ENCODE measurements around the gene PHLPP1.

The PHLPP1 gene

GRCh38 chr18:62950246-62950645 lies 234.9 kb downstream of the PHLPP1 start (continued):
- TF ChIP-seq YY2 (tag by site-specific recombination; IDR thresholded peaks at IDR 0.05) = no peak
- TF ChIP-seq ZNF248 (tag by site-specific recombination; IDR thresholded peaks at IDR 0.05) = no peak
- no peak for TF ChIP-seq SCRT1 (tag by site-specific recombination; IDR thresholded peaks at IDR 0.05; ENCODE audit: borderline replicate concordance)
- no peak for TF ChIP-seq ZNF311 (tag by site-specific recombination; IDR thresholded peaks at IDR 0.05; ENCODE audit: borderline replicate concordance)
- no peak for TF ChIP-seq ZBTB1 (tag by site-specific recombination; IDR thresholded peaks at IDR 0.05)

- Histone ChIP-seq H3K9me3 (ENCODE audit: control insufficient read depth, insufficient read depth, low read depth, low read length) (no peaks in the 10 kb centered on the region), H3K27ac (ENCODE audit: extremely low read depth, low read depth, low read length) (no peak overlapping the region), H3K4me3 (ENCODE audit: low read depth, low read length) (no peak overlapping the region), H3K4me1 (ENCODE audit: control insufficient read depth, insufficient read depth, low read length) (no peaks in the 10 kb centered on the region), H3K36me3 (ENCODE audit: control insufficient read depth in 2 of 2, insufficient read depth in 1 of 2, low read length in 2 of 2) (peaks cover 0 to 5% of the 10 kb centered on the region in 2 experiments)
- ChIA-PET CTCF (interaction anchor here (0.6 to 1.4 kb wide), 5 partner anchors 30 to 366 kb away, joined by 3 to 4 read pairs (median 3); partner anchors contain the start of gene PHLPP1), POLR2A (no interaction called here)
- no peak for TF ChIP-seq ZBTB17 (tag by site-specific recombination; IDR thresholded peaks at IDR 0.05)
Observed at GRCh38 chr18:62952807-62953206, 237.5 kb downstream of the PHLPP1 start.

GRCh38 chr18:62953663-62954062 lies 238.3 kb downstream of the PHLPP1 start:
- TF ChIP-seq TSHZ1 (tag by site-specific recombination; IDR thresholded peaks at IDR 0.05; ENCODE audit: borderline replicate concordance) (no peak), ZNF510 (tag by site-specific recombination; IDR thresholded peaks at IDR 0.05; ENCODE audit: insufficient replicate concordance) (no peak), ZNF704 (tag by site-specific recombination; IDR thresholded peaks at IDR 0.05) (no peak)
- POLR2A ChIA-PET = interaction anchor here (0.6 kb wide), 1 partner anchor 429 kb away, joined by 4 read pairs; no protein-coding TSS in a partner anchor

GRCh38 chr18:62954366-62954765 lies 239.0 kb downstream of the PHLPP1 start:
- H3K4me1 ChIP-seq (ENCODE audit: control insufficient read depth, insufficient read depth, low read length) = no peaks in the 10 kb centered on the region
- POLR2A ChIA-PET = interaction anchor here (0.6 kb wide), 1 partner anchor 430 kb away, joined by 4 read pairs; no protein-coding TSS in a partner anchor
- no peak overlapping the region for H3K4me3 ChIP-seq (ENCODE audit: low read depth, low read length)
- CTCF ChIA-PET = no interaction called here
- no peaks in the 10 kb centered on the region for H3K9me3 ChIP-seq (ENCODE audit: control insufficient read depth, insufficient read depth, low read depth, low read length)
- no peak overlapping the region for H3K27ac ChIP-seq (ENCODE audit: extremely low read depth, low read depth, low read length)
- peaks cover 11% of the 10 kb centered on the region in 2 experiments for H3K36me3 ChIP-seq (ENCODE audit: control insufficient read depth in 2 of 2, insufficient read depth in 1 of 2, low read length in 2 of 2)
- TF ChIP-seq ZNF350 (tag by site-specific recombination; IDR thresholded peaks at IDR 0.05) (no peak), ZNF791 (tag by site-specific recombination; IDR thresholded peaks at IDR 0.05) (no peak), KLF17 (tag by site-specific recombination; IDR thresholded peaks at IDR 0.05) (no peak), ZNF549 (tag by site-specific recombination; IDR thresholded peaks at IDR 0.05) (no peak), AEBP2 (tag by site-specific recombination; IDR thresholded peaks at IDR 0.05; ENCODE audit: borderline replicate concordance) (no peak), ZNF792 (tag by site-specific recombination; IDR thresholded peaks at IDR 0.05) (no peak), ZIC2 (tag by site-specific recombination; IDR thresholded peaks at IDR 0.05) (no peak), HIC1 (tag by site-specific recombination; IDR thresholded peaks at IDR 0.05) (no peak), ZBTB7A (tag by site-specific recombination; IDR thresholded peaks at IDR 0.05; ENCODE audit: low read depth) (no peak), ZNF626 (tag by site-specific recombination; IDR thresholded peaks at IDR 0.05) (no peak), ZNF623 (tag by site-specific recombination; IDR thresholded peaks at IDR 0.05) (no peak)

More at GRCh38 chr18:62953663-62954062, 238.3 kb downstream of the PHLPP1 start:
- Histone ChIP-seq H3K4me3 (ENCODE audit: low read depth, low read length) (no peak overlapping the region), H3K27ac (ENCODE audit: extremely low read depth, low read depth, low read length) (no peak overlapping the region), H3K36me3 (ENCODE audit: control insufficient read depth in 2 of 2, insufficient read depth in 1 of 2, low read length in 2 of 2) (peaks cover 5 to 8% of the 10 kb centered on the region in 2 experiments), H3K4me1 (ENCODE audit: control insufficient read depth, insufficient read depth, low read length) (no peaks in the 10 kb centered on the region), H3K9me3 (ENCODE audit: control insufficient read depth, insufficient read depth, low read depth, low read length) (no peaks in the 10 kb centered on the region)
- CTCF ChIA-PET = interaction anchor here (1.4 kb wide), 1 partner anchor 239 kb away, joined by 4 read pairs; the partner anchor contains the start of gene PHLPP1
